GM12865 (cell line): ENCODE results near the gene EIF4G3.

Experiments
- DNase-seq: peaks from one replicate; pipeline ENCODE4 v3.0.0; 2010; ENCODE audit warnings: low read depth
- H3K4me3 ChIP-seq: 2 replicates; pipeline ENCODE4 v1.5.1; 2011; ENCODE audit warnings: mild to moderate bottlenecking, low read depth, low read length, control low read depth
- TF ChIP-seq, protein P1 (sequence below): IDR thresholded peaks from 2 replicates; pipeline ENCODE4 v1.5.1; 2011; ENCODE audit warnings: low read length, control low read depth, low read depth, inconsistent platforms; ENCODE audit not compliant: insufficient read depth; ENCODE audit errors: missing control alignments

EIF4G3 gene

GRCh38 chr1:21106238-21106637 lies 70.5 kb downstream of the EIF4G3 start:
- H3K4me3 ChIP-seq, result no peak overlapping the region
- no peak for DNase-seq
- TF ChIP-seq, protein P1, sequence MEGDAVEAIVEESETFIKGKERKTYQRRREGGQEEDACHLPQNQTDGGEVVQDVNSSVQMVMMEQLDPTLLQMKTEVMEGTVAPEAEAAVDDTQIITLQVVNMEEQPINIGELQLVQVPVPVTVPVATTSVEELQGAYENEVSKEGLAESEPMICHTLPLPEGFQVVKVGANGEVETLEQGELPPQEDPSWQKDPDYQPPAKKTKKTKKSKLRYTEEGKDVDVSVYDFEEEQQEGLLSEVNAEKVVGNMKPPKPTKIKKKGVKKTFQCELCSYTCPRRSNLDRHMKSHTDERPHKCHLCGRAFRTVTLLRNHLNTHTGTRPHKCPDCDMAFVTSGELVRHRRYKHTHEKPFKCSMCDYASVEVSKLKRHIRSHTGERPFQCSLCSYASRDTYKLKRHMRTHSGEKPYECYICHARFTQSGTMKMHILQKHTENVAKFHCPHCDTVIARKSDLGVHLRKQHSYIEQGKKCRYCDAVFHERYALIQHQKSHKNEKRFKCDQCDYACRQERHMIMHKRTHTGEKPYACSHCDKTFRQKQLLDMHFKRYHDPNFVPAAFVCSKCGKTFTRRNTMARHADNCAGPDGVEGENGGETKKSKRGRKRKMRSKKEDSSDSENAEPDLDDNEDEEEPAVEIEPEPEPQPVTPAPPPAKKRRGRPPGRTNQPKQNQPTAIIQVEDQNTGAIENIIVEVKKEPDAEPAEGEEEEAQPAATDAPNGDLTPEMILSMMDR, result no peak

DNA sequence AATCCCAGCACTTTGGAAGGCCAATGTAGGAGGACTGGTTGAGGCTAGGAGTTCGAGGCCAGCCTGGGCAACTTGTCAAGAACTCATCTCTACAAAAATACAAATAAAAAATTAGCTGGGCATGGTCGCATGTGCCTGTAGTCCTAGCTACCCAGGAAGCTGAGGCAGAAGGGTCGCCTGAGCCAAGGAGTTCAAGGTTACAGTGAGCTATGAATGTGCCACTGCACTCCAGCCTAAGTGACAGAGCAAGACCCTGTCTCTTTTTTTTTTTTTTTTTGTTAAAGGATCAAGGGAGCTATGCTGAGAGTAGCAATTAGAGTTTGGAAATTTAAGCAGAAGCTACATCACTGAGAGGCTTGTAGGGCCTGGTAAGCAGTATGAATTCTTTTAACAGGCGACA lies 70.9 kb downstream of the EIF4G3 start:
- no peak for DNase-seq
- TF ChIP-seq, protein P1, result no peak
- no peak overlapping the region for H3K4me3 ChIP-seq

GRCh38 chr1:21104683-21105082 lies 72.0 kb downstream of the EIF4G3 start:
- no peak for DNase-seq
- TF ChIP-seq, protein P1, result no peak
- no peak overlapping the region for H3K4me3 ChIP-seq

GRCh38 chr1:21100481-21100921 lies 76.2 kb downstream of the EIF4G3 start:
- H3K4me3 ChIP-seq, result no peak overlapping the region
- TF ChIP-seq, protein P1, result no peak
- DNase-seq, result no peak

- H3K4me3 ChIP-seq, result no peak overlapping the region
- DNase-seq, result no peak
- TF ChIP-seq, protein P1, result no peak
Observed at GRCh38 chr1:21099869-21100131, 76.9 kb downstream of the EIF4G3 start.

- TF ChIP-seq, protein P1, result no peak
- DNase-seq, result peak; percentile 3
- no peak overlapping the region for H3K4me3 ChIP-seq
Observed at GRCh38 chr1:21099034-21099868, 77.4 kb downstream of the EIF4G3 start.
